Neural progenitor cell (in vitro differentiated cells): Measurements from ENCODE around the gene PRIM2. TPM values are rescaled to one million over a fixed set of nuclear protein-coding genes. Genes with fewer than 3 reads are reported as not detected.

Experiments used
- DNase-seq: peaks from one replicate; pipeline ENCODE4 v3.0.0-alpha.2; 2016; ENCODE audit warnings: low spot score
- H2AFZ ChIP-seq: fragments of 200-600 bp; sonication (generic); replicated peaks from 2 replicates; pipeline ENCODE4 v1.6.1; 2016; ENCODE audit warnings: antibody characterized with exemption
- H3F3A ChIP-seq: fragments of 200-600 bp; sonication (generic); 2 replicates; pipeline ENCODE4 v1.6.1; 2016; ENCODE audit warnings: antibody characterized with exemption, low read depth
- H3K27ac ChIP-seq: fragments of 200-600 bp; sonication (generic); 2 replicates; pipeline ENCODE4 v1.5.1; 2016; ENCODE audit warnings: mild to moderate bottlenecking
- H3K27me3 ChIP-seq: fragments of 200-600 bp; sonication (generic); 2 replicates; pipeline ENCODE4 v1.6.1; 2016; ENCODE audit warnings: mild to moderate bottlenecking, moderate library complexity
- H3K36me3 ChIP-seq: fragments of 200-600 bp; sonication (generic); 2 replicates; pipeline ENCODE4 v1.5.1; 2016
- H3K4me1 ChIP-seq: fragments of 200-600 bp; sonication (generic); 2 replicates; pipeline ENCODE4 v1.6.1; 2016; ENCODE audit warnings: mixed run types
- H3K4me2 ChIP-seq: fragments of 200-600 bp; sonication (generic); 2 replicates; pipeline ENCODE4 v1.6.1; 2016
- H3K4me3 ChIP-seq: fragments of 200-600 bp; sonication (generic); 2 replicates; pipeline ENCODE4 v1.5.1; 2016
- H3K79me2 ChIP-seq: fragments of 200-600 bp; sonication (generic); 2 replicates; pipeline ENCODE4 v1.6.1; 2016; ENCODE audit warnings: low read depth
- H3K9ac ChIP-seq: fragments of 200-600 bp; sonication (generic); 2 replicates; pipeline ENCODE4 v1.6.1; 2016
- H3K9me3 ChIP-seq: fragments of 200-600 bp; sonication (generic); 2 replicates; pipeline ENCODE4 v1.5.1; 2016; ENCODE audit warnings: low read depth
- H4K20me1 ChIP-seq: fragments of 200-600 bp; sonication (generic); 2 replicates; pipeline ENCODE4 v1.6.1; 2016; ENCODE audit warnings: low read depth
- H3K27ac Mint-ChIP-seq: 3 replicates; pipeline ENCODE4 v1.8.0; 2021; ENCODE audit warnings: mixed read lengths
- H3K27me3 Mint-ChIP-seq: 2 replicates; pipeline ENCODE4 v1.8.0; 2022; ENCODE audit warnings: low read depth, mild to moderate bottlenecking, inconsistent platforms, moderate library complexity, mixed read lengths; ENCODE audit not compliant: insufficient read depth
- H3K36me3 Mint-ChIP-seq: 3 replicates; pipeline ENCODE4 v1.8.0; 2021; ENCODE audit warnings: mixed read lengths
- H3K4me1 Mint-ChIP-seq: 3 replicates; pipeline ENCODE4 v1.8.0; 2021; ENCODE audit warnings: mixed read lengths
- H3K4me3 Mint-ChIP-seq: 3 replicates; pipeline ENCODE4 v1.8.0; 2021; ENCODE audit warnings: mild to moderate bottlenecking, moderate library complexity, mixed read lengths
- H3K9me3 Mint-ChIP-seq: 3 replicates; pipeline ENCODE4 v1.8.0; 2020; ENCODE audit warnings: mixed read lengths
- EZH2 ChIP-seq: fragments of 200-600 bp; sonication (generic); IDR thresholded peaks from 2 replicates; pipeline ENCODE4 v1.6.1; 2017; ENCODE audit warnings: antibody characterized with exemption, mild to moderate bottlenecking, moderate library complexity
- EZH2phosphoT487 ChIP-seq: fragments of 200-600 bp; sonication (generic); IDR thresholded peaks from 2 replicates; pipeline ENCODE4 v1.6.1; 2017; ENCODE audit warnings: antibody characterized with exemption
- total RNA-seq: library from RNA; depleted of rRNA; stranded (reverse); fragments of >200 nt; gene quantifications from 2 replicates; pipeline ENCODE4 v1.2.3, GENCODE V29; 2015; ENCODE audit warnings: low replicate concordance
- TF ChIP-seq, protein P1 (sequence below): fragments of 200-600 bp; sonication (generic); IDR thresholded peaks from 2 replicates; pipeline ENCODE4 v1.5.1; 2017; ENCODE audit warnings: antibody characterized with exemption, mild to moderate bottlenecking

PRIM2 gene
- total RNA-seq, 1 donor from 2014 or later: 81.0 TPM

DNA sequence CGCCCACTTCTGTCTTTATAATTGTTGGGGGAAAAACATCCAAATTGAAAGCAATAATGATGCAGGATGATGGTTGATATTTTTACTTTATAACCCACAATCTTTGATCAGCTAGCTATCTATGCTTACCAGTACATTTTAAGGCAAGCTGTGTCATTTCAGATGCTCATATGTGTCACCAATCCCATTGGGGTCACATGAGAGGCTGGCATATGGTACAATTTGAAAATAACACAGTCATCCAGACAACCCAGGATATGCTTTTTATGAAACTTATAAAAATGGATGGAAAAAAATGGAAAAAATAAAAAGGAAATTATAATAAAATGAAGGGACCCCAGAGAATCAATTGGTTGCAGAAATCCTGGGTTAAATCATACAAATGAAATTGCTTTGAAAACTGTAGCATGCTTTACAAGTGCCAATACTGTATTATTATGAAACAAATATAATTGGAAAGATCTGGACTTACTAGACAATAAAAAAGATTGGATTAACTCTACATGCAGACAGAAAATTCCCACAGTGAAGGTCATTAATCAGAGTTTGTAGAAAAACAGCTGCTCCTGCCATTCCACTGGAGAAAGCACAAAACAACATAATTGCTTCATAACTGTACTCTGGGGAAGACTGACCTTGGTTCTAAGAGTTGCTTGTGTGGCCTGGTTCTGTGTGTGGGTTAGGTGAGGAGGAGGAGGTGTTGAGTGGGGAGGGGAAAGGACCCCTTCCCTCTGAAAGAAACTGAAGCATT lies 13.3 kb upstream of the PRIM2 start:
- Histone ChIP-seq H3K9ac (no peak overlapping the region), H3K4me3 (no peak overlapping the region), H3K27me3 (no peaks in the 10 kb centered on the region), H3F3A (no peaks in the 10 kb centered on the region), H3K9me3 (no peaks in the 10 kb centered on the region), H3K36me3 (no peaks in the 10 kb centered on the region), H2AFZ (no peak overlapping the region), H3K27ac (no peak overlapping the region), H3K4me1 (no peaks in the 10 kb centered on the region), H3K4me2 (no peak overlapping the region), H4K20me1 (no peaks in the 10 kb centered on the region), H3K79me2 (no peaks in the 10 kb centered on the region)
- peaks cover 2% of the 10 kb centered on the region for H3K27me3 Mint-ChIP-seq
- DNase-seq: no peak
- no peak overlapping the region for H3K27ac Mint-ChIP-seq
- H3K9me3 Mint-ChIP-seq: no peaks in the 10 kb centered on the region
- H3K36me3 Mint-ChIP-seq: no peaks in the 10 kb centered on the region
- TF ChIP-seq, protein P1, sequence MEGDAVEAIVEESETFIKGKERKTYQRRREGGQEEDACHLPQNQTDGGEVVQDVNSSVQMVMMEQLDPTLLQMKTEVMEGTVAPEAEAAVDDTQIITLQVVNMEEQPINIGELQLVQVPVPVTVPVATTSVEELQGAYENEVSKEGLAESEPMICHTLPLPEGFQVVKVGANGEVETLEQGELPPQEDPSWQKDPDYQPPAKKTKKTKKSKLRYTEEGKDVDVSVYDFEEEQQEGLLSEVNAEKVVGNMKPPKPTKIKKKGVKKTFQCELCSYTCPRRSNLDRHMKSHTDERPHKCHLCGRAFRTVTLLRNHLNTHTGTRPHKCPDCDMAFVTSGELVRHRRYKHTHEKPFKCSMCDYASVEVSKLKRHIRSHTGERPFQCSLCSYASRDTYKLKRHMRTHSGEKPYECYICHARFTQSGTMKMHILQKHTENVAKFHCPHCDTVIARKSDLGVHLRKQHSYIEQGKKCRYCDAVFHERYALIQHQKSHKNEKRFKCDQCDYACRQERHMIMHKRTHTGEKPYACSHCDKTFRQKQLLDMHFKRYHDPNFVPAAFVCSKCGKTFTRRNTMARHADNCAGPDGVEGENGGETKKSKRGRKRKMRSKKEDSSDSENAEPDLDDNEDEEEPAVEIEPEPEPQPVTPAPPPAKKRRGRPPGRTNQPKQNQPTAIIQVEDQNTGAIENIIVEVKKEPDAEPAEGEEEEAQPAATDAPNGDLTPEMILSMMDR: no peak
- TF ChIP-seq EZH2phosphoT487 (no peak), EZH2 (no peak)
- H3K4me1 Mint-ChIP-seq: no peaks in the 10 kb centered on the region
- no peak overlapping the region for H3K4me3 Mint-ChIP-seq

DNA sequence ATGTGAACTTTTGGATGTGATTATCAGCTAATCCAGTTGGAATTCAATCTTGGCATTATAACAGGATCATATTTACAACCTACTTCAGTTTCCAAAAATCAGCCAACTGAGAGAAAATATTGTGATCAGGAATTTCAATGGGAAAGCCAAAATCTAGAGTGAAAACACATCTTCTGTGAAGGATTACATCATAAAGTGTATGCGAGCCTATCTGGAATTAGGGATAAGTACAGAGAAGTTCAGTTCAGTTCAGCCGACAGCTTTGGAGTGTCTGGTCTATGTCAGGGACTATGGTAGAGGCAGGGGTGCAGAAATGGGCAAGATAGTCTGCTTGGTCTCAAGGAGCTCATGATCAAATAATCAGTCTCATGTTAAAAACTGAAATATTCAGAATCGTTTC lies 12.3 kb upstream of the PRIM2 start:
- no peaks in the 10 kb centered on the region for H3F3A ChIP-seq
- H3K27me3 ChIP-seq: no peaks in the 10 kb centered on the region
- no peaks in the 10 kb centered on the region for H3K79me2 ChIP-seq
- Mint-ChIP-seq H3K4me3 (no peak overlapping the region), H3K9me3 (peaks cover under 1% of the 10 kb centered on the region), H3K36me3 (no peaks in the 10 kb centered on the region), H3K27me3 (peaks cover 2% of the 10 kb centered on the region), H3K27ac (no peak overlapping the region), H3K4me1 (no peaks in the 10 kb centered on the region)
- H2AFZ ChIP-seq: no peak overlapping the region
- H3K9me3 ChIP-seq: no peaks in the 10 kb centered on the region
- no peaks in the 10 kb centered on the region for H3K36me3 ChIP-seq
- no peak overlapping the region for H3K9ac ChIP-seq
- no peaks in the 10 kb centered on the region for H4K20me1 ChIP-seq
- no peak overlapping the region for H3K27ac ChIP-seq
- H3K4me2 ChIP-seq: no peak overlapping the region
- no peak overlapping the region for H3K4me3 ChIP-seq
- TF ChIP-seq EZH2: no peak
- TF ChIP-seq, protein P1: no peak
- no peak for TF ChIP-seq EZH2phosphoT487
- H3K4me1 ChIP-seq: no peaks in the 10 kb centered on the region
- no peak for DNase-seq

DNA sequence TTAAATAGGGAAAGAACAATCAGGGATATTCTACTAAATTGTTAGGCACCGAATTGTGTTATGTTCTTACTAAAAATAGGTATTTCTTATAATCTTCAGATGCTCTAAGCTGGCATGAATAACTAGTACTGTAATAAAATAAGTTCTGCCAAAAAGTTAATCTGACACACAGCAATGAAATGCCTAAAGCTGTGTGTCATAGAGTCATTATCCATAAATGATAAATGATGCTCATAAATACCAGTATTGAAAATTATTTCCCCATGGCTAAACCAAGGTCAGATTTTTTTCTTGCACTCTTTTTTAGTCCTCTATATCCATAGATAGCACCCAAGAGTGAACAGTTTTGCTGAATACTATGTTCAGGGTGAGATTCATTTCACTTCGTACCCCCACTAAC lies 11.7 kb upstream of the PRIM2 start:
- no peaks in the 10 kb centered on the region for H3K9me3 ChIP-seq
- H3K27me3 ChIP-seq: no peaks in the 10 kb centered on the region
- H3F3A ChIP-seq: no peaks in the 10 kb centered on the region
- Mint-ChIP-seq H3K27me3 (peaks cover 2% of the 10 kb centered on the region), H3K4me1 (no peaks in the 10 kb centered on the region), H3K4me3 (no peak overlapping the region), H3K36me3 (peaks cover 2% of the 10 kb centered on the region), H3K9me3 (peaks cover 4% of the 10 kb centered on the region), H3K27ac (no peak overlapping the region)
- TF ChIP-seq, protein P1: no peak
- no peak for TF ChIP-seq EZH2
- no peak for TF ChIP-seq EZH2phosphoT487
- no peak for DNase-seq
- no peak overlapping the region for H3K4me2 ChIP-seq
- H3K4me3 ChIP-seq: no peak overlapping the region
- H3K27ac ChIP-seq: no peak overlapping the region
- H2AFZ ChIP-seq: no peak overlapping the region
- H3K79me2 ChIP-seq: no peaks in the 10 kb centered on the region
- no peaks in the 10 kb centered on the region for H3K4me1 ChIP-seq
- no peaks in the 10 kb centered on the region for H3K36me3 ChIP-seq
- H3K9ac ChIP-seq: no peak overlapping the region
- no peaks in the 10 kb centered on the region for H4K20me1 ChIP-seq
